Measurements from ENCODE around the gene CSMD2.

CSMD2 gene

DNA sequence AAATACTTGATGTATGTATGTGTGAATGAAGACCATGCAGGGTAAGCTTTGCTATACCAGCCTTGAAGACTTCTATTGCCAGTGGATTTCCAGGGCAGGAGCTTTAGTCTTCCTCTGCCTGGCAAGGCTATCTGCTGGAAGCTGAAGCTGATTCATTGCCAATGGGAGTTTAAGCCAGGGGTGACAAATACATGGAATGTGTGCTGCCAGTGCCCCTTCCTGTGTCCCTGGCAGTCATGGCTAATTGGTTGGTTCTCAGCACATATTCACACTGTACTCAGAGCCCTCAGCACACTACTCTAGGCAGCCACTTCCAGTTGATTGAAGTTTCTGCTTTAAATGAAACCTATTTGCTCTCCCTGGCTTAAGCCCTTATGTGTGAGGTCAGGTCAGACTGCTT, 691.1 kb downstream of the CSMD2 start:
- Histone ChIP-seq H3K4me2 (ENCODE audit: insufficient read depth, low read length) (peak overlapping the region; percentile 90; the same call in 1 of the 2 replicates), H3K4me3 (ENCODE audit: low read depth in 1 of 2, low read length in 2 of 2) (no peak overlapping the region), H3K27ac (ENCODE audit: low read length) (no peak overlapping the region), H4K20me1 (ENCODE audit: insufficient read depth, low read length) (no peaks in the 10 kb centered on the region), H3K36me3 (ENCODE audit: insufficient read depth, low read length) (peaks cover 1% of the 10 kb centered on the region; the same call in 1 of the 2 replicates), H3K9me3 (ENCODE audit: insufficient read depth, low read length, severe bottlenecking) (no peaks in the 10 kb centered on the region), H2AFZ (ENCODE audit: low read depth, low read length) (no peak overlapping the region), H3K27me3 (ENCODE audit: insufficient read depth, low read length, poor library complexity) (no peaks in the 10 kb centered on the region), H3K4me1 (ENCODE audit: insufficient read depth, low read length) (peaks cover 33% of the 10 kb centered on the region), H3K79me2 (ENCODE audit: insufficient read depth, low read length) (peaks cover 8% of the 10 kb centered on the region; the same call in 1 of the 2 replicates), H3K9ac (ENCODE audit: low read depth, low read length) (no peak overlapping the region)
- TF ChIP-seq, protein P1, sequence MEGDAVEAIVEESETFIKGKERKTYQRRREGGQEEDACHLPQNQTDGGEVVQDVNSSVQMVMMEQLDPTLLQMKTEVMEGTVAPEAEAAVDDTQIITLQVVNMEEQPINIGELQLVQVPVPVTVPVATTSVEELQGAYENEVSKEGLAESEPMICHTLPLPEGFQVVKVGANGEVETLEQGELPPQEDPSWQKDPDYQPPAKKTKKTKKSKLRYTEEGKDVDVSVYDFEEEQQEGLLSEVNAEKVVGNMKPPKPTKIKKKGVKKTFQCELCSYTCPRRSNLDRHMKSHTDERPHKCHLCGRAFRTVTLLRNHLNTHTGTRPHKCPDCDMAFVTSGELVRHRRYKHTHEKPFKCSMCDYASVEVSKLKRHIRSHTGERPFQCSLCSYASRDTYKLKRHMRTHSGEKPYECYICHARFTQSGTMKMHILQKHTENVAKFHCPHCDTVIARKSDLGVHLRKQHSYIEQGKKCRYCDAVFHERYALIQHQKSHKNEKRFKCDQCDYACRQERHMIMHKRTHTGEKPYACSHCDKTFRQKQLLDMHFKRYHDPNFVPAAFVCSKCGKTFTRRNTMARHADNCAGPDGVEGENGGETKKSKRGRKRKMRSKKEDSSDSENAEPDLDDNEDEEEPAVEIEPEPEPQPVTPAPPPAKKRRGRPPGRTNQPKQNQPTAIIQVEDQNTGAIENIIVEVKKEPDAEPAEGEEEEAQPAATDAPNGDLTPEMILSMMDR (IDR thresholded peaks at IDR 0.05; ENCODE audit: borderline replicate concordance, extremely low read depth, low read length, poor library complexity, severe bottlenecking): no peak
- no peak for TF ChIP-seq EZH2 (IDR thresholded peaks at IDR 0.05; ENCODE audit: borderline replicate concordance, low read depth, low read length, severe bottlenecking)
- DNase-seq (no peak), ATAC-seq (ENCODE audit: insufficient read depth, low read depth) (no peak)

DNA sequence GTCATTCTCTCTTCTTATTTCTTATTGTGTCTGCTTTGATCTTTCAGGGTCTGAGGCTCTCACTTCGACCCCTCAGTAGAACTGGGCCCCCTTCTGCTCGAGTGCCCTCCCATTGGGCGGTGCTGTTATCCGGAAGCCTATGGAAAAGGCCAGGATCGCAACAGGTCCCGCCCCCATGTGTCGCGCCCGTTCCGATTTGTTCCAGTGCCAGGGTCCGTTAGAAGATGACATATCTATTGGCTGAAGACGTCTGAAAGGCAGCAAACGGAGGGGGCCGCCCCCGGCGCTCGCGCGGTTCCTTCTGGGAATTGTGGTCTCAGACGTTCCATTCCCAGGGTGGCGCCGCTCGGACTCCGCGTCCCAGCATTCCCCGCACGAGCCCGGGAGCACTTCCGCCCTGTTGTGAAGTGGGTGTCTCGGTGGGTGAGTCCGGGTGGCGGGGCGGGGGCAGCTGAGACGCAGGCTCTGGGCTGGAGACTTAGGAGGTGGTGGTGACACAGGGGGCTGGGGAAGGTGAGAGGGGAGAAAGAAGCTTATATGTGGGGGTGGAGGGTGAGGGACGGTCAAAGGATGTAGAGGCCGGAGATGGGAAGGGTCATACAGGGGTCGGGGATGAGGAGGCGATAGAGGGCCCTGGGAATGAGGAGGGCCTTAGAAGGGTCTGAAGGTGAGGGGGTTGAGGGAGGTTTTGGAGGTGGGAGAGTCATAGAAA, 692.6 kb downstream of the CSMD2 start, which contains the start of gene ZSCAN20:
Gene ZSCAN20 (plus strand): TSS at position 377 of the 712 bp plus-strand sequence. CDS start 6,644 bp downstream, outside the sequence.
- TF ChIP-seq, protein P1 (IDR thresholded peaks at IDR 0.05; ENCODE audit: borderline replicate concordance, extremely low read depth, low read length, poor library complexity, severe bottlenecking): no peak
- no peak for TF ChIP-seq EZH2 (IDR thresholded peaks at IDR 0.05; ENCODE audit: borderline replicate concordance, low read depth, low read length, severe bottlenecking)
- Histone ChIP-seq H3K4me2 (ENCODE audit: insufficient read depth, low read length) (peak within 1 kb of the TSS; percentile 90), H3K27me3 (ENCODE audit: insufficient read depth, low read length, poor library complexity) (no peaks in the 10 kb centered on the region), H3K4me3 (ENCODE audit: low read depth in 1 of 2, low read length in 2 of 2) (peak within 1 kb of the TSS; percentile 59 to 69; a peak in 3 of 4 replicates), H3K9ac (ENCODE audit: low read depth, low read length) (peak within 1 kb of the TSS; percentile 65), H2AFZ (ENCODE audit: low read depth, low read length) (peak within 1 kb of the TSS; percentile 79), H3K4me1 (ENCODE audit: insufficient read depth, low read length) (peaks cover 33% of the 10 kb centered on the region), H3K79me2 (ENCODE audit: insufficient read depth, low read length) (peaks cover 8% of the 10 kb centered on the region; the same call in 1 of the 2 replicates), H3K36me3 (ENCODE audit: insufficient read depth, low read length) (no peaks in the 10 kb centered on the region), H3K27ac (ENCODE audit: low read length) (peak within 1 kb of the TSS; percentile 72), H4K20me1 (ENCODE audit: insufficient read depth, low read length) (no peaks in the 10 kb centered on the region), H3K9me3 (ENCODE audit: insufficient read depth, low read length, severe bottlenecking) (no peaks in the 10 kb centered on the region)
- ATAC-seq (ENCODE audit: insufficient read depth, low read depth) (peak; percentile 95), DNase-seq (peak; percentile 98)

DNA sequence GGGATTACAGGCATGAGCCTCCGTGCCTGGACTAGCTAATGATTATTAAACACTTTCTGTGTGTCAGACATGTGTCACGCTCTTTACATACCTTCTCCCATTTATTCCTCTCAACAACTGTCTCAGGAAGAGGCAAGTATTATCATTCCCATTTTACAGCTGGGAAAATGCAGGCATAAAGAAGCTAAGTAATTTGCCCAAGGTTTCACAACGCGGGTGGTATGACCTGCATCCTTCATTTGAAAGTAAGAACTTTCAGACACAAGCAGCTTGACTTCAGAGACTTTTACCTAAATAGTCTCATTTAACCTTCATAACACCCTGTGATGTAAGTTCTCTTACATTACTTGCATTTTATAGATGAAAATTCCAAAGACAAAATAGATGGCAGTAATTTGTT, 693.6 kb downstream of the CSMD2 start:
- Histone ChIP-seq H3K27me3 (ENCODE audit: insufficient read depth, low read length, poor library complexity) (no peaks in the 10 kb centered on the region), H3K4me3 (ENCODE audit: low read depth in 1 of 2, low read length in 2 of 2) (no peak overlapping the region), H3K36me3 (ENCODE audit: insufficient read depth, low read length) (no peaks in the 10 kb centered on the region), H3K9ac (ENCODE audit: low read depth, low read length) (no peak overlapping the region; the same call in 1 of the 2 replicates), H3K27ac (ENCODE audit: low read length) (peak overlapping the region; percentile 71; the same call in 1 of the 2 replicates), H2AFZ (ENCODE audit: low read depth, low read length) (peak overlapping the region; percentile 79), H3K4me1 (ENCODE audit: insufficient read depth, low read length) (peaks cover 33% of the 10 kb centered on the region), H3K9me3 (ENCODE audit: insufficient read depth, low read length, severe bottlenecking) (no peaks in the 10 kb centered on the region), H3K79me2 (ENCODE audit: insufficient read depth, low read length) (peaks cover 8% of the 10 kb centered on the region; the same call in 1 of the 2 replicates), H3K4me2 (ENCODE audit: insufficient read depth, low read length) (peak overlapping the region; percentile 90; the same call in 1 of the 2 replicates), H4K20me1 (ENCODE audit: insufficient read depth, low read length) (no peaks in the 10 kb centered on the region)
- DNase-seq: no peak
- no peak for ATAC-seq (ENCODE audit: insufficient read depth, low read depth)
- TF ChIP-seq EZH2 (IDR thresholded peaks at IDR 0.05; ENCODE audit: borderline replicate concordance, low read depth, low read length, severe bottlenecking): no peak
- TF ChIP-seq, protein P1 (IDR thresholded peaks at IDR 0.05; ENCODE audit: borderline replicate concordance, extremely low read depth, low read length, poor library complexity, severe bottlenecking): no peak
